ENCODE measurements around the gene DHX34.
"Not testable (repeated sequence)": the region's sequence is repeated elsewhere in the genome, so short reads cannot be mapped to it uniquely, and the experiment has no call there.

DHX34 gene

DNA sequence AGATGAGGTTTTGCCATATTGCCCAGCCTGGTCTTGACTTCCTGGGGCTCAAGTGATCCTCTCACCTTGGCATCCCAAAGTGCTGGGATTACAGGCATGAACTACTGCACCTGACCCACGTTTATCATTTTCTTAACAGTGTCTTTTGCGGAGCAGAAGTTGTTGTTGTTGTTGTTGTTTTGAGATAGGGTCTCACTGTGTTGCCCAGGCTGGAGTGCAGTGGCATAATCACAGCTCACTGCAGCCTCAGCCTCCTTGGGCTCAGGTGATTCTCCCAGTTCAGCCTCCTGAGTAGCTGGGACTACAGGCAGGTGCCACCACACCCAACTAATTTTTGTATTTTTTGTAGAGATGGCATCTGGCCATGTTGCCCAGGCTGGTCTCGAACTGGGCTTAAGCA lies 38.5 kb downstream of the DHX34 start:
- POLR2A ChIA-PET; H3K9me3 ChIP-seq (ENCODE audit: control insufficient read depth, insufficient read depth, low read depth, low read length); H3K4me1 ChIP-seq (ENCODE audit: control insufficient read depth, insufficient read depth, low read length); H3K27ac ChIP-seq (ENCODE audit: extremely low read depth, low read depth, low read length); H3K4me3 ChIP-seq (ENCODE audit: low read depth, low read length); H3K36me3 ChIP-seq (ENCODE audit: control insufficient read depth in 2 of 2, insufficient read depth in 1 of 2, low read length in 2 of 2): not testable (repeated sequence)
- CTCF ChIA-PET: interaction anchor here (1.4 kb wide), 1 partner anchor 39 kb away, joined by 3 read pairs; the partner anchor contains the start of gene DHX34
- peak; percentile 81; the same call in 1 of the 2 replicates for TF ChIP-seq ZNF121 (tag by site-specific recombination; IDR thresholded peaks at IDR 0.05)

GRCh38 chr19:47388721-47389120 lies 39.6 kb downstream of the DHX34 start:
- POLR2A ChIA-PET: not testable (repeated sequence)

GRCh38 chr19:47389150-47389556 lies 40.0 kb downstream of the DHX34 start:
- Histone ChIP-seq H3K4me3 (ENCODE audit: low read depth, low read length) (no peak overlapping the region), H3K4me1 (ENCODE audit: control insufficient read depth, insufficient read depth, low read length) (no peaks in the 10 kb centered on the region), H3K9me3 (ENCODE audit: control insufficient read depth, insufficient read depth, low read depth, low read length) (no peaks in the 10 kb centered on the region), H3K36me3 (ENCODE audit: control insufficient read depth in 2 of 2, insufficient read depth in 1 of 2, low read length in 2 of 2) (no peaks in the 10 kb centered on the region; a peak in 1 of 3 replicates), H3K27ac (ENCODE audit: extremely low read depth, low read depth, low read length) (no peak overlapping the region)
- POLR2A ChIA-PET: no interaction called here
- CTCF ChIA-PET: interaction anchor here (0.7 to 4.2 kb wide), 8 partner anchors 19 to 1604 kb away, joined by 3 to 33 read pairs (median 5); partner anchors contain the start of genes DHX34 and RUVBL2
- no peak for TF ChIP-seq BCL11A (tag by site-specific recombination; IDR thresholded peaks at IDR 0.05; ENCODE audit: low read depth)
- TF ChIP-seq ZNF302 (tag by site-specific recombination; IDR thresholded peaks at IDR 0.05; ENCODE audit: low read depth): no peak
- TF ChIP-seq ZBTB21 (tag by site-specific recombination; IDR thresholded peaks at IDR 0.05): no peak
- TF ChIP-seq, protein P1, sequence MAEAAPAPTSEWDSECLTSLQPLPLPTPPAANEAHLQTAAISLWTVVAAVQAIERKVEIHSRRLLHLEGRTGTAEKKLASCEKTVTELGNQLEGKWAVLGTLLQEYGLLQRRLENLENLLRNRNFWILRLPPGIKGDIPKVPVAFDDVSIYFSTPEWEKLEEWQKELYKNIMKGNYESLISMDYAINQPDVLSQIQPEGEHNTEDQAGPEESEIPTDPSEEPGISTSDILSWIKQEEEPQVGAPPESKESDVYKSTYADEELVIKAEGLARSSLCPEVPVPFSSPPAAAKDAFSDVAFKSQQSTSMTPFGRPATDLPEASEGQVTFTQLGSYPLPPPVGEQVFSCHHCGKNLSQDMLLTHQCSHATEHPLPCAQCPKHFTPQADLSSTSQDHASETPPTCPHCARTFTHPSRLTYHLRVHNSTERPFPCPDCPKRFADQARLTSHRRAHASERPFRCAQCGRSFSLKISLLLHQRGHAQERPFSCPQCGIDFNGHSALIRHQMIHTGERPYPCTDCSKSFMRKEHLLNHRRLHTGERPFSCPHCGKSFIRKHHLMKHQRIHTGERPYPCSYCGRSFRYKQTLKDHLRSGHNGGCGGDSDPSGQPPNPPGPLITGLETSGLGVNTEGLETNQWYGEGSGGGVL (tag by site-specific recombination; IDR thresholded peaks at IDR 0.05): no peak
- no peak for TF ChIP-seq ZNF148 (tag by site-specific recombination; IDR thresholded peaks at IDR 0.05; ENCODE audit: borderline replicate concordance)
- TF ChIP-seq ZNF335 (tag by site-specific recombination; conservative IDR thresholded peaks at IDR 0.05): no peak
- no peak for TF ChIP-seq ZNF404 (tag by site-specific recombination; IDR thresholded peaks at IDR 0.05)
- no peak for TF ChIP-seq ZNF501 (tag by site-specific recombination; IDR thresholded peaks at IDR 0.05)
- TF ChIP-seq, protein P2, sequence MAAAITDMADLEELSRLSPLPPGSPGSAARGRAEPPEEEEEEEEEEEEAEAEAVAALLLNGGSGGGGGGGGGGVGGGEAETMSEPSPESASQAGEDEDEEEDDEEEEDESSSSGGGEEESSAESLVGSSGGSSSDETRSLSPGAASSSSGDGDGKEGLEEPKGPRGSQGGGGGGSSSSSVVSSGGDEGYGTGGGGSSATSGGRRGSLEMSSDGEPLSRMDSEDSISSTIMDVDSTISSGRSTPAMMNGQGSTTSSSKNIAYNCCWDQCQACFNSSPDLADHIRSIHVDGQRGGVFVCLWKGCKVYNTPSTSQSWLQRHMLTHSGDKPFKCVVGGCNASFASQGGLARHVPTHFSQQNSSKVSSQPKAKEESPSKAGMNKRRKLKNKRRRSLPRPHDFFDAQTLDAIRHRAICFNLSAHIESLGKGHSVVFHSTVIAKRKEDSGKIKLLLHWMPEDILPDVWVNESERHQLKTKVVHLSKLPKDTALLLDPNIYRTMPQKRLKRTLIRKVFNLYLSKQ (tag by site-specific recombination; IDR thresholded peaks at IDR 0.05; ENCODE audit: borderline replicate concordance): no peak
- no peak for TF ChIP-seq ZBTB49 (tag by site-specific recombination; IDR thresholded peaks at IDR 0.05; ENCODE audit: low read depth)
- no peak for TF ChIP-seq ZNF514 (tag by site-specific recombination; IDR thresholded peaks at IDR 0.05)
- TF ChIP-seq BCL11B (tag by site-specific recombination; IDR thresholded peaks at IDR 0.05; ENCODE audit: low read depth): no peak
- TF ChIP-seq ZNF274 (IDR thresholded peaks at IDR 0.05; ENCODE audit: low read length): no peak
- no peak for TF ChIP-seq ZNF274 (tag by site-specific recombination; IDR thresholded peaks at IDR 0.05; ENCODE audit: borderline replicate concordance)
- no peak for TF ChIP-seq SCRT1 (tag by site-specific recombination; IDR thresholded peaks at IDR 0.05; ENCODE audit: borderline replicate concordance)
- TF ChIP-seq ZSCAN5A (tag by site-specific recombination; IDR thresholded peaks at IDR 0.05): no peak
- TF ChIP-seq RBAK (tag by site-specific recombination; IDR thresholded peaks at IDR 0.05): no peak
- no peak for TF ChIP-seq ZNF560 (tag by site-specific recombination; IDR thresholded peaks at IDR 0.05; ENCODE audit: borderline replicate concordance)
- TF ChIP-seq ZNF610 (tag by site-specific recombination; IDR thresholded peaks at IDR 0.05; ENCODE audit: borderline replicate concordance): no peak

More at GRCh38 chr19:47388721-47389120, 39.6 kb downstream of the DHX34 start:
- H3K4me3 ChIP-seq (ENCODE audit: low read depth, low read length); H3K36me3 ChIP-seq (ENCODE audit: control insufficient read depth in 2 of 2, insufficient read depth in 1 of 2, low read length in 2 of 2); H3K9me3 ChIP-seq (ENCODE audit: control insufficient read depth, insufficient read depth, low read depth, low read length); H3K4me1 ChIP-seq (ENCODE audit: control insufficient read depth, insufficient read depth, low read length); H3K27ac ChIP-seq (ENCODE audit: extremely low read depth, low read depth, low read length): not testable (repeated sequence)
- CTCF ChIA-PET: interaction anchor here (0.8 to 4.2 kb wide), 5 partner anchors 40 to 610 kb away, joined by 4 to 33 read pairs (median 5); partner anchors contain the start of gene DHX34
